ACC112 (cell line): ENCODE results near the gene ZDHHC17.
A peak's percentile ranks its signal among the peaks of the same experiment; 100 is the strongest.

Experiments used
- H2AFZ ChIP-seq: fragments of 200-600 bp; sonication (generic); one replicate; pipeline ENCODE4 v1.6.0; 2017; ENCODE audit warnings: antibody characterized with exemption, low read length; ENCODE audit not compliant: unreplicated experiment
- H3K27ac ChIP-seq: fragments of 200-600 bp; sonication (generic); 2 replicates; pipeline ENCODE4 v1.5.1; 2014; ENCODE audit warnings: low read depth, mild to moderate bottlenecking, antibody characterized with exemption, low read length, moderate library complexity
- H3K27me3 ChIP-seq: fragments of 200-600 bp; sonication (generic); 2 replicates; pipeline ENCODE4 v1.6.1; 2014; ENCODE audit warnings: mild to moderate bottlenecking, antibody characterized with exemption, low read length, moderate library complexity, mixed read lengths; ENCODE audit not compliant: insufficient read depth
- H3K36me3 ChIP-seq: fragments of 200-600 bp; sonication (generic); 2 replicates; pipeline ENCODE4 v1.6.1; 2016; ENCODE audit warnings: mild to moderate bottlenecking, antibody characterized with exemption, low read length, moderate library complexity, mixed read lengths; ENCODE audit not compliant: insufficient read depth
- H3K4me1 ChIP-seq: fragments of 200-600 bp; sonication (generic); one replicate; pipeline ENCODE4 v1.6.1; 2016; ENCODE audit warnings: low read length, mixed read lengths; ENCODE audit not compliant: insufficient read depth, unreplicated experiment, control insufficient read depth
- H3K4me3 ChIP-seq: fragments of 200-600 bp; sonication (generic); 2 replicates; pipeline ENCODE4 v1.5.1; 2014; ENCODE audit warnings: mild to moderate bottlenecking, low read depth, low read length
- H3K79me2 ChIP-seq: fragments of 200-600 bp; sonication (generic); one replicate; pipeline ENCODE4 v1.6.0; 2016; ENCODE audit warnings: low read length; ENCODE audit not compliant: control insufficient read depth, unreplicated experiment, insufficient read depth

ZDHHC17 gene

GRCh38 chr12:76876696-76877229 lies 112.8 kb downstream of the ZDHHC17 start:
- Histone ChIP-seq H3K4me3 (no peak overlapping the region), H3K27ac (no peak overlapping the region), H3K36me3 (no peaks in the 10 kb centered on the region), H2AFZ (no peak overlapping the region), H3K4me1 (peaks cover 5% of the 10 kb centered on the region), H3K27me3 (no peaks in the 10 kb centered on the region), H3K79me2 (peaks cover 6% of the 10 kb centered on the region)

DNA sequence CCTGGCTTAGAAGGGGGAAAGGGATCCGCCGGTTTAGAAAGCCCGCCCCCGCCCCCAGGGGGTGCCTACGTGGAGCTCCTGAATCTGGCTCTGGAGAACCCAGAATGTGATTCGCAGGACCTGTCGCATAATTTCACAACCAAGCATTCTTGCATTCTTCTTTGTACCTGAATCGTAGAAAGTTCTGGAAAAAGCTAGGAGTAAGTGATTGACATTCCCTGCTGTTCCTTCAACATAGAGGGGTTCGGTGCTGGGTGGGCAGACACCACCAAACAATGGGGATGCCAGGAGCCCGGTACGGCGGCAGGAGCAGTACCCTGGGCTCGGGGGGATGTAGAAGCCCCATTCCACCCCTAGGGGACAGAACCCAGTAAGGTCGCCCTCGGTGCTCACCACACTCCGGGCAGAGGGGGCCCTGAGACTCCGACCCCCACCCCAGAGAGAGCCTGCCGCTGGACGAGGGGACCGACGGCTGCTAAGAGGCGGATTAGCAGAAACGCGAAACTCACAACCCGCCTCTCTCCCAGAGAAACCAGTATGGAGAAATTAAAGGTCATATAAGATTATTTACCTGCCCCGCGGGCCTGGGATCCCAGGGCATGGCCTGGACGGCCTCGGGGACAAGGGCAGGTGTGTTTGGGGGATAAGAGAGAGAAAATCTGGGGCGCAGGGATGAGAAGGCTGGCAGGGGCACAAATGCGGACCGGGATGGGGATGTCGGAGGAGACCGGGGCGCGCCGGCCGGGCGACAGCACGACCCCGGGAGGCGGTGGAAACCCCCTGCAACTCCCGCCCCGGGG lies 114.4 kb downstream of the ZDHHC17 start:
- Histone ChIP-seq H3K36me3 (no peaks in the 10 kb centered on the region), H3K4me1 (peaks cover 13% of the 10 kb centered on the region), H3K4me3 (peak overlapping the region; percentile 97), H3K27me3 (no peaks in the 10 kb centered on the region), H3K79me2 (peaks cover 6% of the 10 kb centered on the region), H2AFZ (peak overlapping the region; percentile 73), H3K27ac (no peak overlapping the region)

GRCh38 chr12:76878899-76879709 lies 115.2 kb downstream of the ZDHHC17 start, which contains the start of gene CSRP2:
CSRP2 (minus strand) TSS chr12:76879019; CDS start chr12:76866260, 12,759 bp downstream.
- peak within 1 kb of the TSS; percentile 60 for H3K27ac ChIP-seq

DNA sequence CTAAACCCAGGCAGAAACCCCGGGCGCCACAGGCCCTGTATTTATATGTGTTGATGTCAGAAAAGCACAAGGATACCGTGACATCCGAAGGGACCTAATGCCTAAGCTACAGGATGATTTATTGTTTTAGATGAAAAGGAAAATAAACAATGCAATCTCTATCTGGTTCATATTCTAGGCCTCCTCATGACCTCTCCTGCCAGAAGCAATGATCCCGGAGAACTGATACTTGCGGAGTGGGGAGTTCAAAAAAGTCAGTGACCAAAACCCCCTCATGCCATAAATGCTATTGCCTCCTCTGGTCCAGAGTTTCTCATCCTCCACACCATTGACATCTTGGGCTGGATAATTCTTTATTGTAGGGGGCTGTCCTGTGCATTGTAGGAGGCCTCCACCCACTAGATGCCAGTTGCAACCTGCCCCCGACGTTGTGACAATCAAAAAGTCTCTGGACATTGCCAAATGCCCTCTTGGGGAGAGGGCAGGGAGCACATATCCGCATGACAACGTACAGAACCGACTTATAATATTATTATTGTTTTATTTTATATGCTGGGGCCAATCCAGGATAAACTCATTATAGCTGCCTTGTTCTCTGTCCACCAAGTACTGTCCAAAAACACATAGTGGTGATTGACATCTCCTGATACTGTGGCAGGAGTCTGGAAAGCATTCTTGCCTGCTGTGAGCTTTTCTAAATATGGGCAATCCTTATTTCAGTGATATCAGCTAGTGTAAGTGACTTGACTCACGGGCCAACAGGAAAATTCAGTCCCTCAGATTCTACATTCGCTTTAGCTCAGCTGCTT lies 116.0 kb downstream of the ZDHHC17 start:
- no peaks in the 10 kb centered on the region for H3K27me3 ChIP-seq
- no peaks in the 10 kb centered on the region for H3K36me3 ChIP-seq
- peak overlapping the region; percentile 97 for H3K4me3 ChIP-seq
- peaks cover 23% of the 10 kb centered on the region for H3K4me1 ChIP-seq
- peak overlapping the region; percentile 60 for H3K27ac ChIP-seq
- peak overlapping the region; percentile 73 for H2AFZ ChIP-seq
- H3K79me2 ChIP-seq: peaks cover 6% of the 10 kb centered on the region

More at GRCh38 chr12:76878899-76879709, 115.2 kb downstream of the ZDHHC17 start, which contains the start of gene CSRP2:
- Histone ChIP-seq H3K27me3 (no peaks in the 10 kb centered on the region), H2AFZ (peak within 1 kb of the TSS; percentile 73), H3K36me3 (no peaks in the 10 kb centered on the region), H3K79me2 (peaks cover 6% of the 10 kb centered on the region), H3K4me1 (peaks cover 21% of the 10 kb centered on the region), H3K4me3 (peak within 1 kb of the TSS; percentile 97)

GRCh38 chr12:76880519-76881023 lies 116.7 kb downstream of the ZDHHC17 start:
- Histone ChIP-seq H3K4me1 (peaks cover 23% of the 10 kb centered on the region), H3K79me2 (peaks cover 6% of the 10 kb centered on the region), H2AFZ (no peak overlapping the region), H3K27ac (no peak overlapping the region), H3K36me3 (no peaks in the 10 kb centered on the region), H3K4me3 (no peak overlapping the region), H3K27me3 (no peaks in the 10 kb centered on the region)

DNA sequence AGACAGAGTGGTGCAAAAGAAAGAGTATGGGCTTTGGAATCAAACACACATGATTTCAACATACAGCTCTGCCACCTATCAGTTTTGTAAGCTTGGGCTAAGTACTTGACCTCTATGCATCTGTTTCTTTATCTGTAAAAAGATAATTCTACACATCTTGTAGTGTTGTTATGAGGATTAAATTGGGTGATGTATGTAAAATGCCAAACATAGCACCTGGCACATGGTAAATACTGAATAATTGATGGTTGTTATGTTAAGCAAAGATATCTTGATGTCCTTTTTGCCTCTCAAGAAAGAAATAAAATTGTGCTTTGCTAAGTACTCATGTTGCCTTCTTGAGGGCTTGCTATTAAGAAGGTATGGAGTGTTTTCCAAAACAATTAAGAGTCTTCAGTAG lies 117.2 kb downstream of the ZDHHC17 start:
- Histone ChIP-seq H3K36me3 (no peaks in the 10 kb centered on the region), H3K4me1 (peaks cover 23% of the 10 kb centered on the region), H3K4me3 (no peak overlapping the region), H2AFZ (no peak overlapping the region), H3K79me2 (peaks cover 6% of the 10 kb centered on the region), H3K27me3 (no peaks in the 10 kb centered on the region), H3K27ac (no peak overlapping the region)

DNA sequence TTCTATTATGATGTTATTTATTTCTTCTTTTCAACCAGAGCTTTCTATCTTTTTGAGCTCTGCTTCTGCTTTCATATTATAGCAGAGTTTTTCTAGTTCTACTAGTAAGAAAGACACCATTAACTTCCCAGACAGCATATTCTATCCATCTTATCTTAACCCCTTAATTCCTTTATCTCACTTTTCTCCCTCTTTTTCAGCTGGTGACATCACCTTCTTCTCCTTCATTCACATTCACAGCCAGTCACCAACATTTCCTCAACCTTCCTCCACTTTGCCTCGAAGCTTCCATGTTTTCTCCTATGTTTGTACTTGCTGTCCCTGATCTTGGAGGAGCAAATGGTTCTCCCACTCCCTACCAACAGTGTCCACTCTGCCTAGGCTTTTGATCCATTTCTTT lies 118.5 kb downstream of the ZDHHC17 start:
- peaks cover 20% of the 10 kb centered on the region for H3K4me1 ChIP-seq
- no peak overlapping the region for H3K4me3 ChIP-seq
- H2AFZ ChIP-seq: no peak overlapping the region
- no peaks in the 10 kb centered on the region for H3K79me2 ChIP-seq
- no peaks in the 10 kb centered on the region for H3K27me3 ChIP-seq
- H3K36me3 ChIP-seq: no peaks in the 10 kb centered on the region
- H3K27ac ChIP-seq: no peak overlapping the region

DNA sequence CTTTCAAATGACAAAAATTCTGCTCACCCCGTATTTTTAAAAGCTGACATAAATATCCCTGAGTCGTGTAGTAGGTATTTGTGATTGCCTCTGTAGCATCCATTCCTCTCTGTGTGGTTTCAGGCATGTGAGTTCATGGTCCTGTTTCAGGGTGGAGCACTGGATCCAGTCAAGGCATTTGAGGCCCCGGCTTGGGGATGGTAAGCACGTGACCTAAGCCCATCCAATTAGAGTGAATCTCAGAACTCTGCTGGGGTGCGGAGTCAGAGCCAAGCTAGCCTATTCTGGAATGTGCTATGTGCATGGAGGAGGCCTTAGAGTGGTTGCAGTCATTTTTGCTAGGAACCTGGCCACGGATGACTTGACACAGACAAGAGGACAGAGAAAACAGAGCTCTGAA lies 119.2 kb downstream of the ZDHHC17 start:
- Histone ChIP-seq H3K27me3 (no peaks in the 10 kb centered on the region), H3K4me3 (peak overlapping the region; percentile 8; the same call in 1 of the 2 replicates), H3K4me1 (peaks cover 18% of the 10 kb centered on the region), H3K27ac (peak overlapping the region; percentile 19; the same call in 1 of the 2 replicates), H3K79me2 (no peaks in the 10 kb centered on the region), H2AFZ (no peak overlapping the region), H3K36me3 (no peaks in the 10 kb centered on the region)

- Histone ChIP-seq H2AFZ (no peak overlapping the region), H3K27me3 (no peaks in the 10 kb centered on the region), H3K27ac (peak overlapping the region; percentile 19; the same call in 1 of the 2 replicates), H3K79me2 (no peaks in the 10 kb centered on the region), H3K4me3 (no peak overlapping the region), H3K36me3 (no peaks in the 10 kb centered on the region), H3K4me1 (peaks cover 18% of the 10 kb centered on the region)
These were observed 119.9 kb downstream of the ZDHHC17 start for GRCh38 chr12:76883811-76884210.

DNA sequence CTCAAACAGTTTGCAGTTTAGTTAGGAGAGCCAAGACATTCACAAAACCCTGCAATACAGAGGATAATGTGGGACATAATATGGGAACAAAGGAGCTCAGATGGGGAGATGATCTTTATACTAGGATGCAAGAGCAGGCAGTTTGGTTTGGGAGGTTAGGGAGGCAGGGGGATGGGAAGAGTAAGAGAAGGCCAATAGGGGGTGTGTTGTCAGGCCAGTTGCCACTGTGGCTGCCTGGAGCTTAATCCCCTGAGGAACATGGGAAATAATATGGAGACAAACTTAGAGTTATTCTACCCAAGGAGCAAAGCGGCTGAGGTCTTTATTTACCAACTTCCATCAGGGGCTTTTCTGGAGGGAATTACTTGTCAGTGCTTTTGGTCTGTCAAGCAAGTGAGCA lies 124.9 kb downstream of the ZDHHC17 start:
- Histone ChIP-seq H2AFZ (no peak overlapping the region), H3K79me2 (no peaks in the 10 kb centered on the region), H3K4me3 (no peak overlapping the region), H3K27me3 (peaks cover 24% of the 10 kb centered on the region), H3K36me3 (no peaks in the 10 kb centered on the region), H3K27ac (no peak overlapping the region), H3K4me1 (peaks cover 5% of the 10 kb centered on the region)
